Upper lobe of left lung (tissue), 4 donors: ENCODE results near the gene ZHX3.

Experiments used
- POLR2A ChIP-seq, 4 donors: fragments of 450-650 bp; IDR thresholded peaks; one replicate each; pipeline ENCODE4 v1.5.1; 2016 to 2017; ENCODE audit warnings: antibody characterized with exemption in 4 of 4, mild to moderate bottlenecking in 2 of 4
- POLR2AphosphoS5 ChIP-seq, 2 donors: sonication (generic); formaldehyde crosslinking; IDR thresholded peaks; one replicate each; pipeline ENCODE4 v1.5.1; 2017; ENCODE audit warnings: antibody characterized with exemption in 2 of 2
- TF ChIP-seq, protein P1 (sequence below), 6 experiments: fragments of 450-650 bp in 4 of 6; fragments of 200-600 bp in 2 of 6; sonication (generic) in 2 of 6; IDR thresholded peaks; one replicate each; pipeline ENCODE4 v1.5.1; 2016 to 2019; ENCODE audit warnings: antibody characterized with exemption in 6 of 6

DNA sequence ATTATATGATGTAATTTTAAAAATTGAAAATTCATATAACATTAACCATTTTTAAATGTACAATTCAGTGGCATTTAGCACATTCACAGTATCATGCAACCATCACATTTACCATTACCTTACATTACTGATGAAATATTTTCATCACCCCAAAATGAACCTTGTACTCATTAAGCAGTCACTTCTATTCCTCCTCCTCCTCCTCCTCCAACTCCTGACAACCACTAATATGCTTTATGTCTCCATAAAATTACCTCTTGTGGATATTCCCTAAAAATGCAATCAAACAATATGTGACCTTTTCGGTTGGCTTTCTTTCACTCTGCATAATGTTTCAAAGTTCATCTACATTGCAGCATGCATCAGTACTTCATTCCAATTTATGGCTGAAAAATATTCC, 45.2 kb downstream of the ZHX3 start:
- TF ChIP-seq, protein P1, sequence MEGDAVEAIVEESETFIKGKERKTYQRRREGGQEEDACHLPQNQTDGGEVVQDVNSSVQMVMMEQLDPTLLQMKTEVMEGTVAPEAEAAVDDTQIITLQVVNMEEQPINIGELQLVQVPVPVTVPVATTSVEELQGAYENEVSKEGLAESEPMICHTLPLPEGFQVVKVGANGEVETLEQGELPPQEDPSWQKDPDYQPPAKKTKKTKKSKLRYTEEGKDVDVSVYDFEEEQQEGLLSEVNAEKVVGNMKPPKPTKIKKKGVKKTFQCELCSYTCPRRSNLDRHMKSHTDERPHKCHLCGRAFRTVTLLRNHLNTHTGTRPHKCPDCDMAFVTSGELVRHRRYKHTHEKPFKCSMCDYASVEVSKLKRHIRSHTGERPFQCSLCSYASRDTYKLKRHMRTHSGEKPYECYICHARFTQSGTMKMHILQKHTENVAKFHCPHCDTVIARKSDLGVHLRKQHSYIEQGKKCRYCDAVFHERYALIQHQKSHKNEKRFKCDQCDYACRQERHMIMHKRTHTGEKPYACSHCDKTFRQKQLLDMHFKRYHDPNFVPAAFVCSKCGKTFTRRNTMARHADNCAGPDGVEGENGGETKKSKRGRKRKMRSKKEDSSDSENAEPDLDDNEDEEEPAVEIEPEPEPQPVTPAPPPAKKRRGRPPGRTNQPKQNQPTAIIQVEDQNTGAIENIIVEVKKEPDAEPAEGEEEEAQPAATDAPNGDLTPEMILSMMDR (IDR thresholded peaks at IDR 0.05) = no peak
- TF ChIP-seq POLR2AphosphoS5 (IDR thresholded peaks at IDR 0.05) = no peak
- TF ChIP-seq POLR2A (IDR thresholded peaks at IDR 0.05) = no peak
